Panc1 (cell line): ENCODE data around the gene PADI1. TPM values are rescaled to one million over a fixed set of nuclear protein-coding genes. Genes with fewer than 3 reads are reported as not detected.

Source experiments
- ATAC-seq: fragments of 200-7000 bp; cut with Tn5 transposase; 2 replicates; pipeline ENCODE4 v1.9.1; 2020; ENCODE audit warnings: mild to moderate bottlenecking, moderate library complexity
- BruUV-seq: library from RNA; stranded (reverse); fragments of 400-500 nt; replicated peaks from 2 replicates; lab custom pipeline; 2021; lab: Mats Ljungman, UMichigan
- CTCF ChIA-PET: fragments of 300-600 bp; sonication (Branson Sonifier 250); formaldehyde crosslinking; loops from one replicate; lab custom pipeline; 2022; ENCODE audit warnings: antibody characterized with exemption; lab: Charles Lee
- POLR2A ChIA-PET: fragments of 300-600 bp; sonication (Branson Sonifier 250); formaldehyde crosslinking; loops from one replicate; lab custom pipeline; 2022; ENCODE audit warnings: antibody characterized with exemption; lab: Charles Lee
- DNase-seq: peaks from one replicate; pipeline ENCODE4 v3.0.0-alpha.2; 2010; ENCODE audit warnings: low read depth, low spot score
- H3K27ac ChIP-seq: 2 replicates; pipeline ENCODE4 v1.5.1; 2011; ENCODE audit warnings: mild to moderate bottlenecking, low read length, inconsistent platforms
- H3K27me3 ChIP-seq: fragments of 200-500 bp; sonication (Bioruptor generic); 2 replicates; pipeline ENCODE4 v1.6.0; 2014; ENCODE audit warnings: low read length, inconsistent platforms; ENCODE audit not compliant: control insufficient read depth, insufficient read depth
- H3K36me3 ChIP-seq: fragments of 200-500 bp; sonication (Bioruptor generic); 2 replicates; pipeline ENCODE4 v1.5.1; 2014; ENCODE audit warnings: inconsistent platforms, mild to moderate bottlenecking, low read length, moderate library complexity; ENCODE audit not compliant: control insufficient read depth, insufficient read depth
- H3K4me1 ChIP-seq: 2 replicates; pipeline ENCODE4 v1.5.1; 2011; ENCODE audit warnings: inconsistent platforms, mild to moderate bottlenecking, low read length, moderate library complexity; ENCODE audit not compliant: control insufficient read depth, insufficient read depth
- H3K4me3 ChIP-seq, 2 experiments: 2 replicates each; pipeline ENCODE4 v1.5.1; 2011 to 2012; ENCODE audit warnings: low read depth in 2 of 2, low read length in 2 of 2, mild to moderate bottlenecking in 2 of 2, inconsistent platforms in 1 of 2, moderate library complexity in 1 of 2
- H3K9me3 ChIP-seq: fragments of 200-500 bp; sonication (Bioruptor generic); 2 replicates; pipeline ENCODE4 v1.5.1; 2014; ENCODE audit warnings: low read depth, mild to moderate bottlenecking, inconsistent platforms, low read length, moderate library complexity; ENCODE audit not compliant: control insufficient read depth, insufficient read depth
- CTCF ChIP-seq: fragments of 450-650 bp; IDR thresholded peaks from 2 replicates; pipeline ENCODE4 v1.5.1; 2017; ENCODE audit warnings: mild to moderate bottlenecking
- POLR2AphosphoS5 ChIP-seq: IDR thresholded peaks from 2 replicates; pipeline ENCODE4 v1.6.1; 2012; ENCODE audit warnings: mild to moderate bottlenecking, low read depth, low read length, moderate library complexity
- REST ChIP-seq, 2 experiments: IDR thresholded peaks; 2 replicates each; pipeline ENCODE4 v1.6.1; 2011 to 2012; ENCODE audit warnings: low read depth in 2 of 2, control low read depth in 1 of 2, low read length in 1 of 2, mild to moderate bottlenecking in 1 of 2, moderate library complexity in 1 of 2; ENCODE audit not compliant: insufficient read depth in 1 of 2
- SIN3A ChIP-seq: IDR thresholded peaks from 2 replicates; pipeline ENCODE4 v1.6.1; 2012; ENCODE audit warnings: low read depth, mild to moderate bottlenecking, low read length, moderate library complexity, borderline replicate concordance; ENCODE audit not compliant: insufficient read depth
- TCF7L2 ChIP-seq: IDR thresholded peaks from 2 replicates; pipeline ENCODE4 v1.6.1; 2011; ENCODE audit warnings: mild to moderate bottlenecking, low read depth, low read length, inconsistent platforms
- in situ Hi-C: cut with HindIII; loops from 2 replicates; pipeline ENCODE4 v1.10.0; 2016; ENCODE audit warnings: low sequenced_read_pairs, low pct_unique_long_range_greater_than_20kb
- intact Hi-C: fragments of 100-400 bp; cut with micrococcal nuclease; formaldehyde crosslinking; loops from one replicate; pipeline ENCODE4 v1.10.0; 2022; ENCODE audit not compliant: unreplicated experiment
- total RNA-seq: library from RNA; stranded (reverse); gene quantifications from one replicate; pipeline ENCODE4 v1.2.1, GENCODE V29; 2021; ENCODE audit not compliant: unreplicated experiment

PADI1 gene
- total RNA-seq, 1 experiment from 2014 or later, result 2.3 TPM

- TF ChIP-seq TCF7L2, result no peak
- TF ChIP-seq POLR2AphosphoS5, result no peak
- no peak for TF ChIP-seq REST (IDR thresholded peaks at IDR 0.05; ENCODE audit: insufficient read depth in 1 of 2, low read depth in 2 of 2, low read length in 1 of 2)
- no peak for TF ChIP-seq CTCF
- TF ChIP-seq SIN3A, result no peak
- Histone ChIP-seq H3K4me3 (no peak overlapping the region), H3K9me3 (no peaks in the 10 kb centered on the region), H3K27ac (no peak overlapping the region), H3K27me3 (no peaks in the 10 kb centered on the region; the same call in 1 of the 2 replicates), H3K4me1 (no peaks in the 10 kb centered on the region), H3K36me3 (no peaks in the 10 kb centered on the region)
- DNase-seq (no peak), ATAC-seq (no peak)
- BruUV-seq, result no TSS peak
- intact Hi-C loops (no loop called here), in situ Hi-C loops (no loop called here)
- CTCF ChIA-PET, result no interaction called here
- POLR2A ChIA-PET, result no interaction called here
Measured at GRCh38 chr1:17281775-17282181, 76.8 kb downstream of the PADI1 start.

- no peaks in the 10 kb centered on the region for H3K36me3 ChIP-seq
- H3K9me3 ChIP-seq, result no peaks in the 10 kb centered on the region
- H3K27me3 ChIP-seq, result no peaks in the 10 kb centered on the region; the same call in 1 of the 2 replicates
- H3K4me3 ChIP-seq, result no peak overlapping the region
- ChIA-PET POLR2A (no interaction called here), CTCF (no interaction called here)
- TF ChIP-seq TCF7L2 (no peak), REST (IDR thresholded peaks at IDR 0.05; ENCODE audit: insufficient read depth in 1 of 2, low read depth in 2 of 2, low read length in 1 of 2) (no peak), POLR2AphosphoS5 (no peak), SIN3A (no peak), CTCF (no peak)
- DNase-seq (no peak), ATAC-seq (no peak)
- H3K27ac ChIP-seq, result no peak overlapping the region
- intact Hi-C loops, result no loop called here
- in situ Hi-C loops, result no loop called here
- no peaks in the 10 kb centered on the region; the same call in 1 of the 2 replicates for H3K4me1 ChIP-seq
- no TSS peak for BruUV-seq
Measured at GRCh38 chr1:17282836-17283235, 77.9 kb downstream of the PADI1 start.
